ENCODE measurements around the gene PPIF. TPM values are rescaled to one million over a fixed set of nuclear protein-coding genes. Genes with fewer than 3 reads are reported as not detected.
A peak's percentile ranks its signal among the peaks of the same experiment; 100 is the strongest.

Gene PPIF
- total RNA-seq, 4 donors from 2014 or later: 37.2 to 149 (median 51.6) TPM

- in situ Hi-C loops (cut with MboI; ENCODE audit: low pct_ligation_motif_present in 1 of 4, low pct_unique_long_range_greater_than_20kb in 1 of 4, low sequenced_read_pairs in 3 of 4) (no loop called here), intact Hi-C loops (cut with DNase I; ENCODE audit: low total_unique reads) (no loop called here)
- 6% methylated on average over 25 of the region's 34 CpGs; no CpG with 5 or more reads in 1 of the 2 donors for WGBS, 2 donors (ENCODE audit: low coverage in 1 of 2)
- H3K27me3 ChIP-seq: no peaks in the 10 kb centered on the region
- H3K4me3 ChIP-seq: peak overlapping the region; percentile 55 to 91 (median 65)
- H3K36me3 ChIP-seq: peaks cover 0 to 31% (median 14%) of the 10 kb centered on the region in 4 donors
- H3K9me3 ChIP-seq: no peaks in the 10 kb centered on the region
- DNase-seq: peak; percentile 86
- peaks cover 4 to 23% (median 16%) of the 10 kb centered on the region in 4 donors for H3K4me1 ChIP-seq
- TF ChIP-seq CTCF (IDR thresholded peaks at IDR 0.05): peak in 1 of 5 experiments; percentile 12
- TF ChIP-seq EP300 (IDR thresholded peaks at IDR 0.05; ENCODE audit: low read depth): no peak
- no peak for TF ChIP-seq POLR2A (IDR thresholded peaks at IDR 0.05)
- peak; percentile 7 to 31 (median 16) for TF ChIP-seq POLR2AphosphoS5 (IDR thresholded peaks at IDR 0.05)
- H3K27ac ChIP-seq: peak overlapping the region; percentile 91 to 96 (median 92)
Measured at GRCh38 chr10:79347894-79348639, 798 bp downstream of the PPIF start.

GRCh38 chr10:79348640-79348988 is 1.3 kb downstream of the PPIF start:
- Histone ChIP-seq H3K27ac (peak overlapping the region; percentile 91 to 96 (median 92)), H3K4me3 (peak overlapping the region in 3 of 4 donors; percentile 65 to 91 (median 65)), H3K9me3 (no peaks in the 10 kb centered on the region), H3K27me3 (no peaks in the 10 kb centered on the region), H3K36me3 (peaks cover 0 to 35% (median 17%) of the 10 kb centered on the region in 4 donors), H3K4me1 (peaks cover 4 to 23% (median 16%) of the 10 kb centered on the region in 4 donors)
- intact Hi-C loops (cut with DNase I; ENCODE audit: low total_unique reads): no loop called here
- in situ Hi-C loops (cut with MboI; ENCODE audit: low pct_ligation_motif_present in 1 of 4, low pct_unique_long_range_greater_than_20kb in 1 of 4, low sequenced_read_pairs in 3 of 4): no loop called here
- no peak for TF ChIP-seq CTCF (IDR thresholded peaks at IDR 0.05)
- no peak for TF ChIP-seq POLR2A (IDR thresholded peaks at IDR 0.05)
- no peak for TF ChIP-seq POLR2AphosphoS5 (IDR thresholded peaks at IDR 0.05)
- TF ChIP-seq EP300 (IDR thresholded peaks at IDR 0.05; ENCODE audit: low read depth): no peak
- 46 to 60% methylated on average over 1 to 3 of the region's 3 CpGs for WGBS, 2 donors (ENCODE audit: low coverage in 1 of 2)
- DNase-seq: no peak

GRCh38 chr10:79349072-79349491 is 1.8 kb downstream of the PPIF start:
- peak overlapping the region in 1 of 4 donors; percentile 92 for H3K27ac ChIP-seq
- in situ Hi-C loops (cut with MboI; ENCODE audit: low pct_ligation_motif_present in 1 of 4, low pct_unique_long_range_greater_than_20kb in 1 of 4, low sequenced_read_pairs in 3 of 4): no loop called here
- no peaks in the 10 kb centered on the region for H3K9me3 ChIP-seq
- 82% methylated on average over 6 of the region's 6 CpGs; no CpG with 5 or more reads in 1 of the 2 donors for WGBS, 2 donors (ENCODE audit: low coverage in 1 of 2)
- TF ChIP-seq CTCF (IDR thresholded peaks at IDR 0.05) (no peak), EP300 (IDR thresholded peaks at IDR 0.05; ENCODE audit: low read depth) (no peak), POLR2A (IDR thresholded peaks at IDR 0.05) (no peak), POLR2AphosphoS5 (IDR thresholded peaks at IDR 0.05) (no peak)
- intact Hi-C loops (cut with DNase I; ENCODE audit: low total_unique reads): no loop called here
- DNase-seq: no peak
- H3K36me3 ChIP-seq: peaks cover 0 to 39% (median 18%) of the 10 kb centered on the region in 4 donors
- no peaks in the 10 kb centered on the region for H3K27me3 ChIP-seq
- peaks cover 4 to 23% (median 16%) of the 10 kb centered on the region in 4 donors for H3K4me1 ChIP-seq
- H3K4me3 ChIP-seq: peak overlapping the region in 1 of 4 donors; percentile 65

- WGBS, 2 donors (ENCODE audit: low coverage in 1 of 2): 89 to 91% methylated on average over 4 to 6 of the region's 6 CpGs
- no peak for DNase-seq
- peak overlapping the region in 1 of 4 donors; percentile 92 for H3K27ac ChIP-seq
- peaks cover 4 to 23% (median 16%) of the 10 kb centered on the region in 4 donors for H3K4me1 ChIP-seq
- no peak overlapping the region for H3K4me3 ChIP-seq
- no peaks in the 10 kb centered on the region for H3K27me3 ChIP-seq
- H3K9me3 ChIP-seq: no peaks in the 10 kb centered on the region
- no peak for TF ChIP-seq CTCF (IDR thresholded peaks at IDR 0.05)
- TF ChIP-seq EP300 (IDR thresholded peaks at IDR 0.05; ENCODE audit: low read depth): no peak
- TF ChIP-seq POLR2AphosphoS5 (IDR thresholded peaks at IDR 0.05): no peak
- no peak for TF ChIP-seq POLR2A (IDR thresholded peaks at IDR 0.05)
- H3K36me3 ChIP-seq: peaks cover 0 to 44% (median 18%) of the 10 kb centered on the region in 4 donors
- in situ Hi-C loops (cut with MboI; ENCODE audit: low pct_ligation_motif_present in 1 of 4, low pct_unique_long_range_greater_than_20kb in 1 of 4, low sequenced_read_pairs in 3 of 4): loop anchor here in 1 of 4 donors (25.0 kb wide), 1 partner anchor 862 kb away; the partner anchor contains the start of gene ANXA11
- intact Hi-C loops (cut with DNase I; ENCODE audit: low total_unique reads): no loop called here
Measured at GRCh38 chr10:79349766-79350406, 2.6 kb downstream of the PPIF start.

Measured in transverse colon (tissue), 4 donors.